ENCODE measurements around the gene FHOD1. TPM values are rescaled to one million over a fixed set of nuclear protein-coding genes. Genes with fewer than 3 reads are reported as not detected.

The FHOD1 gene
- total RNA-seq, 1 experiment from 2014 or later, result 22.2 TPM

DNA sequence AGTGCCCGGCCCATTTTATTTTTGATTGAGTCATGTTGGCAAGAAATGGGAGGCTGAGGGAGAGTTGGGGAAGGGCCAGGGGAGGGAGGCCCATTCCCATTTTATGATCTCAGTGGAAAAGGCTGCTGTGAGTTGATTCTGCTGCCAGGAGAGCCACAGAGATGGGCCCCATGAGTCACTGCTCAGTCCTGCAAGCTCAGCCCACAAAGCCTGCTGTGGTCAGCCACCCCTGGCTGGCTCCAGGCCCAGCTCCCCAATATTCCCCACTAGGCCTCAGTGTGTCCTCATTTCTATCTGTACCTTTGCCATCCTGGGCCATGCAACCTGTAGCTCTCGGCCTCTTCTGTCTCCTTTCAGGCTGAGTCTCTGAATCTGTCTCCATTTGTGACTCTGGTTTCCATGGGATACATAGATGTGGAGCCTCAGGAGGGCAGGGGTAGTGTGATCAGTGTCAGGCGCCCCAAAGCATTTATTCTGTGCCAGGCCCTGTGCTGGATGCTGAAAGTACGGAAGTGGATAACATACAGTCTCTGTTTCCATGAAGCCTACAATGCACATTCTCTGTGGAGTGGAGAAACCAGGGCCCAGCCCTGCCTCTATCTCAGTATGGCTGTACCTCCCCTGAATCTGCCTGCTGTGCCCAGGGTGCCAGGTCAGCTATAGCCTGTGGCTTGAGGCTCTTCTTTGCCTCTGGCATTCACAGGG lies 30.2 kb upstream of the FHOD1 start:
- peak; percentile 98 for DNase-seq (ENCODE audit: low read depth)

DNA sequence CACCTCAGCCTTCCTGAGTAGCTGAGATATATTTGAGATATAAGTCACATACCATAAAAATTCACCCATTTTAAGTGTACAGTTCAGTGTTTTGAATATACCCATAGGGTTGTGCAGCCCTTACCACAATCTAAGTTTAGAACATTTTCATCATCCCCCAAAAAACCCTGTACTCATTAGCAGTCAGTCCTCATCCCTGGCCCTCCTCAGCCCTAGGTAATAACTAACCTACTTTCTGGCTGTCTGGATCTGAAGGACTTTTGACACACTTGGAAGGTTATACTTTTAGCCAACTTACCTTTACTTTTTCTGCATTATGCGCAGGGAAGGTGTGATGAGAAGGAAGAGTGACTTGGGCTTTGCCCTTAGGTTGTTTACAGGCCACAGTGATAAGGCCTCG lies 28.0 kb upstream of the FHOD1 start:
- DNase-seq (ENCODE audit: low read depth), result no peak

DNA sequence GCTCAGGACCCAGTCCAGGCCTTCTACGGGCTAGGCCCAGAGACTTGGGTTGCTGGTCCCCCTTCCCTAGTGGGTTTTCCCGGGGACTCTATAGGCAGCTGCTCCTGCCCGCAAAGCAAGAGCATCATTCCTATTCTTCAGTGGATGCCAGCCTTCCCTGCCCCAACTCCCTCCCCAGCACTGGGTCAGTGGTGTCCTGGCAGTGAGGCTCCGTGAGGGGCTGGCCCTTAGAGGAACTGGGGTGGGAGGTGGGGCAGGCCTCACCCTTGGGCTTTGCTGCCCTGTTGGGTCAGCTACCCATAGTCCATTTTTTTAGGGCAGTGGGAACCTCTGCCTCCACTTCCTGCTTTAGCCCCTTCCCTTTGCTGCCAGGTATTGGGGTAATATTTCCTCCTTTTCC lies 24.2 kb upstream of the FHOD1 start:
- DNase-seq (ENCODE audit: low read depth), result no peak

DNA sequence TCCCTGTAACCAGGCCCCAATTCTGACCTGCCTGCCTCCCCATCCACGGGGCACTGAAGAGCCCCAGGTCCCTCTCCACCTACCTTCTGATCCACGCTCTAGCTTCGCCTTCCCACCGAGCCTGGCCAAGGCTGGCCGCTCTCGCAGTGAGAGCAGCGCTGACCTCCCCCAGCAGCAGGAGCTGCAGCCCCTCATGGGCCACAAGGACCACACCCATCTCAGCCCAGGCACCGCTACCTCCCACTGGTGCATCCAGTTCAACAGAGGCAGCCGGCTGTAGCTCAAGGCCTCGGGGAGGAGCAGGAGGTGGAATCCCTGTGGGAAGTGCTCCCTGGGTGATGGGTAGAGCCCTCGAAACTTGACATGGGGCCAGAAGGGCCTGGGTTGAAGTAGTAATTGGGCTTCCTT lies 23.7 kb upstream of the FHOD1 start:
- DNase-seq (ENCODE audit: low read depth), result no peak

DNA sequence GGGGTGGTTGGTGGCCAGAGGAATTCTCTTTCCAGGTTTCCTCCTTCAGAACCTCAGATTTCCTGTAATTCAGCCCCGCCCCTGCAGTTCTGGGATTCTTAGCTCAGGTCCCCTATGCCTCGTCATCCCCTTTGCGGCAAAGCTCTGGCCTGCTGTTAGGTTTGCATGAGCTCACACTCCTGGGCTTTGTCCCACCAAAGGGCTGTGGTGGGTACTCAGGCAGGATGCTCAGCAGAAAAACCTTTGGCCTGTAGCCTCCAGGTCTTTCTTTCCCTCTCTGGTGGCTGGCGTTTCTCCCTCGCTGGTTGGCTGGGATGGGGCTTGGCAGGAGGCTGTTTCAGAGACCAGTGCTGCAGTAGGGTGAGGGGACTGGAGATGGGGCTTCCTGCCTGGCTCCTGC lies 22.5 kb upstream of the FHOD1 start:
- peak; percentile 93 for DNase-seq (ENCODE audit: low read depth)

DNA sequence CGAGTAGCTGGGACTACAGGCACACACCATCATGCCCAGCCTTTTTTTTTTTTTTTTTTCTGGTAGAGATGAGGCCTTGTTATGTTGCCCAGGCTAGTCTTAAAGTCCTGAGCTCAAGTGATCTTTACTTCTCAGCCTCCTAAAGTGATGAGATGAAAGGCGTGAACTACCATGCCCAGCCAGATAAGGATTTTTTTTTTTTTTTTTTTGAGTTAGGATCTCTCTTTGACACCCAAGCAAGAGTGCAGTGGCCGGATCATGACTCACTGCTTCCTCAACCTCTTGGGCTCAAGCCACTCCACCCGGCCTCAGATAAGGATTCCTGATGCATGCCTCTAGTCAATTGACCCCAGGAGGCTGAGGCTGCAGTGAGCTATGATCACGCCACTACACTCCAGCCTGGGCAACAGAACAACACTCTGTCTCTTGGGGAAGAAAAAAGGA lies 20.9 kb upstream of the FHOD1 start:
- peak; percentile 88 for DNase-seq (ENCODE audit: low read depth)

DNA sequence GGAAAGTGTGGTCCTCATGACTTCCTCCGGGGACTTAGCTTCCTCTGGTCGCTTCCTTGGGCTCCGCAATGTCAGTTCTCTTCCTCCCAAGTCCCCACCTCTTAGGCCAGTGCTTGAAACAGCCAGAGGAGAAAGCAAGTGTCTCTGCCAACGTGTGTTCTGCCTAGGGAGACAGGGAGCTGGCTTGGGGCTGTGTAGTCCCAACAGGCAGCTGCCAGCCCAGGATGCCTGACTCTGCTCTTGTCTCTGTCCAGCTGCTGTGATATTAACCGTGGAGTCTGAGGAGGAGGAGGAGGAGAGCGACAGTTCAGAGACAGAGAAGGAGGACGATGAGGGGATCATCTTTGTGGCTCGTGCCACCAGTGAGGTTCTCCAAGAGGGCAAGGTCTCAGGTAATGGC lies 18.6 kb upstream of the FHOD1 start:
- DNase-seq (ENCODE audit: low read depth), result no peak

DNA sequence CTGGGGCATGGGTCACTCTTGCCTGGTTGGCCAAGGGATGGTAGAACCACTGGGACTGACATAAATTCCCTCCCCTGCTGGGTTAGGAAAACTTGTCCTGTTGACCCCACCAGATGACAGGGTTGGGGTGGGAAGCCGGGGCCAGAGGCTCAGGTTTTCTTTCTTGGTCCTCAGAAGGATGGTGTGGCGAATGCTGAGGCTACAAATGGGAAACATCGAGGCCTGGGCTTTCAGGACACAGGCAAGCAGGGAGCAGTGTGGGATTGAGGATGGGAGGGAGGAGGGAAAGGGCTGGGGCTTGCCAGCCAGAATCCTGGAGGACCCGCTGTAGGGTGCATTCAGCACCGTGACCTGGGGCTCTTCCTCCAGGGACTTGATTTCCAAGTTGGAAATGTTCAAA lies 17.6 kb upstream of the FHOD1 start:
- no peak for DNase-seq (ENCODE audit: low read depth)

DNA sequence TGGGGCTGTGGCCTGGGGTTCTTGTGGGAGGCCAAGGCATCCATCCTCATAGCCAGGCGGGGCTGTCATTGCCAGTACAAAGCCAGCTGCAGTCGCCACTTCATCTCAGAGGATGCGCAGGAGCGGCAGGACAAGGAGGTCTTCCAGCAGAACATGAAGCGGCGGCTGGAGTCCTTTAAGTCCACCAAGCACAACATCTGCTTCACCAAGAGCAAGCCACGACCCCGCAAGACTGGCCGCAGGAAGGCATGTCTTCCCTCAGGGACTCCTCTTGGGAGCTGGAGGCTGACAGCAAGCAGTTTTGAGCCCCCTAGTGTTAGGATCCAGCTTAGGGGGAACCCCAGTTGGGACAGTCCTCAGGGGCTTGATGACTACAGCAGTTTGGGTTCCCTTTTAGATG lies 17.0 kb upstream of the FHOD1 start:
- no peak for DNase-seq (ENCODE audit: low read depth)

DNA sequence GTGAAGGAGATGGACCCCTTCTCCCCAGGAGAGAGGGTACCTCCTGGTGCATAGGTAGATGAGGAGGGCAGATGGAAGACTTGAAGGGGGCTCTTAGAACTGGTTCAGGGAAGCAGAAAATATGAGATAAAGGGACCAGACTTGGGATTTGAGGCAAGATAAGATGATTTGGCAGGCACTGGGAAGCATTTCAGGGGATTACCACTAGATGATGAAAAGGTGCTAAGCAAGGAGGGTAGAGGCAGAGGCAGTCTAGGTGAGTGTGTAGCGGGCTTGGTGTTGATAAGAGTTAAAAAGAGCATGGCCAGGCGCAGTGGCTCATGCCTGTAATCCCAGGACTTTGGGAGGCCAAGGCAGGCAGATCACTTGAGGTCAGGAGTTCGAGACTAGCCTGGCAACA lies 15.9 kb upstream of the FHOD1 start:
- DNase-seq (ENCODE audit: low read depth), result no peak

DNA sequence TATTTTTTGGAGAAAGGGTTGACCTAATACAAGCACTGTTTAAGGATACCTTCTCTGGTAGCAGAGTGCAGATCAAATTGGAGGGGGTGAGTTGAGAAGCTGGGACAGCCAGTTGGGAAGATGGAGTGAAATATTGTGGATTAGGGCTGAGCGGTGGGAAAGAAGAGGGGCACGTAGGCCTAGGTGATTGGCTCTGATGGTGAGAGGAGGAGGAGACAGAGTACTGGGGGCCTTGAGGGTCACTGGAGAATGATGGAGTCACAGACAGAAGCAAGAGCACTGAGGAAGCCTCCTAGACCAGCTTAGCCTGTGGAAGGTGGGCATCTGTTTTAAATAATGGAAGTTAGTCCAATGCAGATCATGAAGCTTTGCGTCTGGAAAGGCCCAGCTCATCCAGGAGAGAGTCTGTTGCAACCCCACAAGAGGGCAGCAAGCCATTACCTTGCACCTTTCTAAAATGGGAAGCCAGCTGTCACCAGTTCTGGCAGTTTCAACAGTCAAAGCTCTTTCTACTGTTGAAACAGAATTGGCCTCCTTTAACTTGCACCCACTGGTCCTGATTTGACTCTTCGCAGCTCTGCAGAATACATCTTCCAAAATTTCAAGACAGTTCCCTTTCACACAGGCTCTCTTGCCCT lies 13.3 kb upstream of the FHOD1 start:
- DNase-seq (ENCODE audit: low read depth), result peak; percentile 52

DNA sequence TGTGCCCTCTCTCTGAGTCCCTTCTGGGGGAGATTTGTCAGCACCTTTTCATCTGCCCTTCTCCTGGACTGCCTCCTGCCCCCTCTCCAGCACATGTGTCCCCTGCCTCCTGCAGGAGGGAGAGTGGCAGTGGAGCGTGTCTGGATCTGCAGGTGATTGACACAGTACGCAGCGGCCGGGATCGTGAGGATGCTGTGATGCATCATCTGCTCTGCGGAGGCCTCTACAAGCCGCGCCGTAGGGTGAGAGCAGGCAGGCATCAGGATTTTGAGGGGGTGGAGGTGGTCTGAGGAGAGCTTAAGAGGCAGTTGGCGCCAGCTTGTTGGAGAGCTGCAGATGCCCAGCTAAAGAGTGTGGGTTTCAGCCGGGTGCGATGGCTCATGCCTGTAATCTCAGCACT lies 12.4 kb upstream of the FHOD1 start:
- DNase-seq (ENCODE audit: low read depth), result no peak

DNA sequence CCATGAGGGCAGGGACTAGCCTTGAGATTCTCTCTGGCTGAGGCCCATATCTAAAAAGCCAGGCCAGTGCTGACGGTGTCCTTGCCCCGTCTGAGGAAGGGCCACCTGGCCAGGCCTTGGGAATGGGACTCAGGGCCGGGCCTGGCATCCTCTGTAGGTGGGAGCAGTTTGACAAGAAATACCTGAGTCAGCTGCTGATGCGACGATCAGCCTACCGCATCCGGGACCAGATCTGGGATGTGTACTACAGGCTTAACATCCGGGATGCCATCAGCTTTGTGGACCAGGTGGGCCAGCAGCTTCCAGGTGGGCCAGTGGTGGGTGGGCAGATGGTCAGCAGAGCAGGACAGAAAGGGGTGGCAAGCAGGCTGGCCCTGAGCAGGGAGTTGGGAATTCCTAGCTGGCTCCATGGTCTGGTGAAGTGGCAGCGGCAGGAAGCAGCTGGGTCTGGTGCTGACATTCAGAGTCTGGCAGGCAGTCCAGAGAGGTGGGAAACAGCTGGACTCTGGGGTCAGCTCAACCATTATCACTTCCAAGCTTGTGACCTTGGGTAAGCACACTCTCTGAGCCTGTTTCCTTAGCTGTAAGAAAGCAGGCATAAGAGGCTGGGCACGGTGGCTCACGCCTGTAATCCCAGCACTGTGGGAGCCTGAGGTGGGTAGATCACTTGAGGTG lies 11.0 kb upstream of the FHOD1 start:
- no peak for DNase-seq (ENCODE audit: low read depth)

DNA sequence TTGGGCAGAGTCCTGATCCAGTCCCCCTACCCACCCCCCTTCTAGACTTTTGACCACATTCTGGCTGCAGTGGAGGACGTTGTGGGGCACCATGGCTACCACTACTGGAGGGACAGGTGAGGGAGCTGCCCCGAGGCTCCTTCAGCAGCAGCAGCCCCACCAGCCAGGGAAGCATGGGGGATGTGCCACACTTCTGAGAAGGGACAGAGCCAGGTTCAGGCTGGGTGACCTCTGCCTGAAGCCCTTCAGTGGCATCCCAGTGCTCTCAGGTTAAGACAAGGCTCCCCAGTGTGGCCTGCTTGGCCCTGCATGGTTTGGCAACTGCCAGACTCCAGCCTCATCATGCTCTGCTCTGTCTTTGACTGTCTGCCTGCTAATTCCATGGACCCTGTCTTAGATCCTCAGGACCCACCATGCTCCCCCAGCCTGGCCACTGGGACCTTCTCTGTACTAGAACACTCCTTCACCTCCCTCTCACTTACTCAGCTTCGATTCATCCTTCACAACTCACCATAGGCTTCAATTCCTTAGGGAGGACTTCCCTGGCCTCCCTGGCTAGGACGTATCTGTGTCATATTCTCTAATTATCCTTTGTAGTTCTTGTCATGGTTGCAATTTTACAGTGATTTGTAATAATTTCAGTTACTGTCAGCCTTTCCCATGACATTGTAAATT lies 10.3 kb upstream of the FHOD1 start:
- no peak for DNase-seq (ENCODE audit: low read depth)

DNA sequence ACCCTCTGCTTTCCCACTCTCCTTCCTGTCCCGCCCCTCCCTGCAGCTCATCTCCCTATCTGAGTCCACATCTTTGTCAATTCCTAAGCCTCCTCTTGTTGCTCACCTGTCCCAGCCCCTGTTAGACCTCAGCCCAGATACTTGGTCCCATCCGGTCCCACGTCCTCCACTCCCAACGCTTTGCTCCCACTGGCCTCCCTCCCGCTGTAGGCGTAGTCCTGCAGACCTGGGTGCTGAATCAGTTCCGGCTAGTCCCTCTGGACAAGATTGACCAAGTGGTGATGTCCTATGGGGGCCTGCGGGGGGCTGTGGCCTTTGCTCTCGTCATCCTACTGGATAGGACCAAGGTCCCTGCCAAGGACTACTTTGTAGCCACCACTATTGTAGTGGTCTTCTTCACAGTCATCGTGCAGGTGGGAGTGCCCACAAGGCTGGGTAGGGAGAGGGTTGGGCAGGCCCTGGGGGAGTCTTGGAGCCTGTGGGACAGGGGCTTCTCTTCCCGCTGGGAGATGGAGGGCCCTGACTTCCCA lies 9.5 kb upstream of the FHOD1 start:
- DNase-seq (ENCODE audit: low read depth), result no peak

DNA sequence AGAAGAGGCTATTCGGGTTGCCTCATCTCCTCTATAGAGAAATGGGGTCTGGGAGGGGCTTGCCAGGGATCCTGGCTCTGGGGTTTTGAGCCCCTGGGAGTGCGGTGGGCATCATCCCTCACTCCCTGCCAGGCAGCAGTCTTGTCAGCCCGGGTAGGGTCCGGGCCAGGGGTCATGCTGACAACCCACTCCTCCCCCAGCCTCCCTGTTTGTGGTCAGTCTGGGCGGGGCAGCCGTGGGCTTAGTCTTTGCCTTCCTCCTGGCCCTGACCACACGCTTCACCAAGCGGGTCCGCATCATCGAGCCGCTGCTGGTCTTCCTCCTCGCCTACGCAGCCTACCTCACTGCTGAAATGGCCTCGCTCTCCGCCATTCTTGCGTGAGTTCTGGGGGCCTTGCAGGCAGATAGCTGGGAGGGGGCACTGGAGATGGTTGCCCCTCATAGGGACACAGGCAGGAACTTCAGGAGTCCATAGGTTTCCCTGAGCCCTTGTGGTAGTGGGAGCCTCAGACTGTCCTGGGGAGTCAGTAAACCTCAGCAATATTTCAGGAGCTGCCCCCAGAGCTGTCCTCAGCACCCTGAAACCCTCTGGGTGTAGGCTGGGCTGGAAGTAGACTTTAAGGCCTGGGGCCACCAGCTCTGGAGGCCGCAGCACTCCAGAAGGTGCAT lies 8.4 kb upstream of the FHOD1 start:
- no peak for DNase-seq (ENCODE audit: low read depth)

DNA sequence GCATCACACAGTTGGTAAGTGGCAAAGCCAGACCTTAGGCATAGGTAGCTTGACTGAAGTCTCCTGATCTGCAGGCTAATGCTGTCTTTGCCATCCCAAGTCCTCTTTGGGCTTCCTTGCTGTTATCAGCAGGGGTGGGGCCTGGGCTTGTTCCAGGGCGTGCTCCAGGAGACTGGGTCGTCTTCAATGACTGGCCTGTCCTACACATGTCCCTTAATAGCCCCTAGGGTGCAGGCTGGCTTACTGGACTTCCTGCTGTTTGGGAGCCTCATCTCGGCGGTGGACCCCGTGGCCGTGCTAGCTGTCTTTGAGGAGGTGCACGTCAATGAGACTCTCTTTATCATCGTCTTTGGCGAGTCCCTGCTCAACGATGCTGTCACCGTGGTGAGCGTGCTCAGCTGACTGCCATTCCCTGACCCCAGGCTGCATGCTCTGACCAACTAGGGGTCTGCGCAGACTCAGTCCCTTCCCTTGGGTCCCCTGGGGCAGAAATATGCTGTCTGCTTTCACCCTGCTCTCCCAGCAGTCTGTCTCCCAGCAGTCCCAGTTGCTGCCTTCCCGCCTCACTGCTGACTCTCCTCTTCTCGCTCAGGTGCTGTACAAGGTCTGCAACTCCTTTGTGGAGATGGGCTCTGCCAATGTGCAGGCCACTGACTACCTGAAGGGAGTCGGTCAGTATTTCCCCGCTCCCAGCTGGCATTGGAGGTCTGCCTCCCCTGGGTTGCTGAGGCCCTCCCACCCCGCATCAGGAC lies 7.7 kb upstream of the FHOD1 start:
- no peak for DNase-seq (ENCODE audit: low read depth)

DNA sequence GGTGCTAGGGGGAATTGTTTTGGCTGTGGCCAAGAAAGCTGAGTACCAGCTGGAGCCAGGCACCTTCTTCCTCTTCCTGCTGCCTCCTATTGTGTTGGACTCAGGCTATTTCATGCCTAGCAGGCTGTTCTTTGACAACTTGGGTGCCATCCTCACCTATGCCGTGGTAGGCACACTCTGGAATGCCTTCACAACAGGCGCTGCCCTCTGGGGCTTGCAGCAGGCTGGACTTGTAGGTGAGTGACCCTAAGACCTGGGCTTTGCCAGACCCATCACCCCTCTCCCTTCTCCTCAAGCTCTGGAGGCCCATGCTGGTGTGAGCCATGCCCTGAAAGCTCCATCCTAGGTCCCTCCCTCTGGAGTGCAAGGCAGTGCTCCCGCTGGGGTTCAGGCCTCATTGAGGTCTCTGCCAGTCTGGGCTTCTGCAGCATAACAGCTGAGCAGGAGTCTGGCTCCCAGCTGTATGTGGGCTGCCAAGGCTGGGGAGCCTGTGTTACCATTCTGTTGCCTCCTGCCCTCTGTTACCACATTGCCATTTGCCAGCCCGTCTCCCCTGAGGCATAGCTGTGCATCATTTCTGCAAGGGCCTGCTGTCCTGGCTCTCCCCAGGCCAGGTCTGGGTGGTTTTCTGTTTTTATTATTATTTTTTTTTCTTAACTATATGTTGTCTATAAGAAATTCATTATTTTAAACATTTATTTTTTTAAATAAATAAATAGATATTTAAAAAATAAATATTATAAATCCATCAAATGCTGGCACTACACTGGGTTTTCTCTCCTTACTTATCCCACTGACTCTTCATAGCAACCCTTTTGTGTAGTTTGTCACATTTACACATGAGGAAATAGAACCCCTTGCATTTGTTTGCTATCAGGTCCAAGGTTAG lies 5.6 kb upstream of the FHOD1 start:
- DNase-seq (ENCODE audit: low read depth), result no peak

DNA sequence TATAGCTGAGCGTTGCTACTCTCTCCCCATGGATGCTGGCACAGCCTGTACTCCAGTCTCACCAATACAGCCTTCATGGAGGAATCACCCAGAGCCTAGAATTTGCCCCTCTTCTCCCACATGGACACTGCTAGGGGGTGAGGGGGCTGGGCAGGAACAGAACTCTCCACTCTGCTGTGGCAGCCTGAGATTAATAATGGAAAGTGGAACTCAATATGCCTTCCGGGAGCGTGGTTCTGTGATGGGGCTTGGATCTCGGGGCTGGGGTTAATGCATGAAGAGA lies 2.7 kb upstream of the FHOD1 start:
- DNase-seq (ENCODE audit: low read depth), result no peak

Data from Daoy (cell line).